ENCODE results near the gene CCM2L.
A peak's percentile ranks its signal among the peaks of the same experiment; 100 is the strongest.

The CCM2L gene

DNA sequence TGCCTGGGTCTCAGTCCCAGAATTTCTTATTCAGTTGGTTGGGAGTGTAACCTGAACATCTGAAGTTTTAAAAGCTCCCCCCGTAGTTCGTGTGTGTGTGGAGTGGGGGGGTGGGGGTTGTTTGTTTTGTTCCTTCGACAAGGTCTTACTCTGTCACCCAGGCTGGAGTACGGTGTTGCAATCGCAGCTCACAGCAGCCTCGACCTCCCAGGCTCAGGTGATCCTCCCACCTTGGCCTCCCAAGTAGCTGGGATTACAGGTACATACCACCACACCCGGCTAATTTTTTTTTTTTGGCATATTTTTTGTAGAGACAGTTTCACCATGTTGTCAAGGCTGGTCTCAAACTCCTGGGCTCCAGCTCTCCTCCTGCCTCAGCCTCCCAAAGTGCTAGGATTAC is 3.1 kb downstream of the CCM2L start:
- TF ChIP-seq, protein P1, sequence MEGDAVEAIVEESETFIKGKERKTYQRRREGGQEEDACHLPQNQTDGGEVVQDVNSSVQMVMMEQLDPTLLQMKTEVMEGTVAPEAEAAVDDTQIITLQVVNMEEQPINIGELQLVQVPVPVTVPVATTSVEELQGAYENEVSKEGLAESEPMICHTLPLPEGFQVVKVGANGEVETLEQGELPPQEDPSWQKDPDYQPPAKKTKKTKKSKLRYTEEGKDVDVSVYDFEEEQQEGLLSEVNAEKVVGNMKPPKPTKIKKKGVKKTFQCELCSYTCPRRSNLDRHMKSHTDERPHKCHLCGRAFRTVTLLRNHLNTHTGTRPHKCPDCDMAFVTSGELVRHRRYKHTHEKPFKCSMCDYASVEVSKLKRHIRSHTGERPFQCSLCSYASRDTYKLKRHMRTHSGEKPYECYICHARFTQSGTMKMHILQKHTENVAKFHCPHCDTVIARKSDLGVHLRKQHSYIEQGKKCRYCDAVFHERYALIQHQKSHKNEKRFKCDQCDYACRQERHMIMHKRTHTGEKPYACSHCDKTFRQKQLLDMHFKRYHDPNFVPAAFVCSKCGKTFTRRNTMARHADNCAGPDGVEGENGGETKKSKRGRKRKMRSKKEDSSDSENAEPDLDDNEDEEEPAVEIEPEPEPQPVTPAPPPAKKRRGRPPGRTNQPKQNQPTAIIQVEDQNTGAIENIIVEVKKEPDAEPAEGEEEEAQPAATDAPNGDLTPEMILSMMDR (IDR thresholded peaks at IDR 0.05; ENCODE audit: control insufficient read depth, extremely low read depth, insufficient read depth): no peak
- no peak for DNase-seq (ENCODE audit: low read depth)
- H3K4me3 ChIP-seq (ENCODE audit: low read depth, low read length): no peak overlapping the region

DNA sequence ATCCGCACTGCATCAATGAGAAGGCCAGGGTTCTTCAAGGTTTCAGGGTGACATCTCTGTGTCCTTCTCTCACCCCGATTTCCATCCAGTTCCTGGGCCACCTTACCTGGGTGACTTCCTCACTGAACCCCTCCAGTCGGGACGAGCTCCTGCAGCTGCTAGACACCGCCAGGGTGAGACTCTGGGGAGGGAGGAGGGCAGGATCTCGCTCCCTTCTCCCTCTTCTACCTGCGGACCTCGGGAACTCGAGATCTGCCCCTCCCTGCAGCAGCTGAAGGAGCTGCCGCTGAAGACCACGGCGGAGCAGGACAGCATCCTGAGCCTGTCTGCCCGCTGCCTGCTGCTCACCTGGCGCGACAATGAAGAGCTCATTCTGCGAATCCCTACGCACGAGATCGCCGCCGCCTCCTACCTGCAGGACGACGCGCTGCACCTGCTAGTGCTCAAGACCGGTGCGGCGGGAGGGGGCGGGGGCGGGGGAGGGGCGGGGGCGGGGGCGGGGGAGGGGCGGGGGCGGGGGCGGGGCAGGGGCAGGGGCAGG is 7.5 kb downstream of the CCM2L start:
- DNase-seq (ENCODE audit: low read depth): peak; percentile 63

DNA sequence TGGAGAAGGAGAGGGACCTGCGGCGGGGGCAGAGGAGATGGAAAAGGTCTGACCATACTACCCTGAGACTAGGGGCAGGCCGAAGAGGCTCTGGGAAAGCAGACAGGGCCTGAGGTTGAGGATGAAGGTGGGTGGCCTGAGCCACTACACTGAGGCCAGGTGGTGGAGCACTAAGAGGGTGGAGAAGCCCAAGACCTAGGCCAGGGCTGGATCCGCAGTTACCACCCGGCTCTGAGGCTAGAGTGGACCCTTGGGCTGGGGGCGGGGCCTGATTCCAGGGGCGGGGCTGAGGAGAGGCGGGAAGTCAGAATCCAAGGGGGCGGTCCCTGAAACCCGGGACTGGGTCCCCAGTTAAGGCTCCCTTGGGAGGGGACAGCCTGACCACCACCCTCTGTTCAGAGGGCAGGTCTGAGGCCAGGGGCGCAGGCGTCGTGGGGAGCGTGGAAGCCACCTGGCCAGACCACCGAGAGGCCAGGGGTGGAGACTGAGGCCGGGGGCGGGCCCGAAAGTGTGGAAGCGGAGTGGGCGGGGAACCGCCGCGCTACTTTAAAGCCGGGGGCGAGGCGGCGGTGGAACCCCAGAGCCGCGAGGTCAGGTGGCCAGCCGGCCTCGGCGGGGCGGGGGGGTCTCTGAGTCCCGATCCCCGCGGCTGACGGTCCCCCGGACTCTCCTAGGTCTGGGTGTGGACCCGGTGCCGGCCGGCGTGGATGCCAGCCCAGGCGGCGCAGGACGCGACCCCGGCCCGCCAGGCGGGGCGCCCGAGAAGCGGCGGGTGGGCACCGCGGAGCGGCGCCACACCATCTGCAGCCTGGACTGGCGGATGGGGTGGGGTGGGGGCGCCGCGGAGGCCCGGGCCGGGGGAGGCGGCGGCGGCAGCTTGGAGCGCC is 8.3 kb downstream of the CCM2L start:
- H3K4me3 ChIP-seq (ENCODE audit: low read depth, low read length): peak overlapping the region; percentile 51
- peak; percentile 33 for DNase-seq (ENCODE audit: low read depth)
- TF ChIP-seq, protein P1 (IDR thresholded peaks at IDR 0.05; ENCODE audit: control insufficient read depth, extremely low read depth, insufficient read depth): no peak

More for the DNA sequence above, 7.5 kb downstream of the CCM2L start:
- H3K4me3 ChIP-seq (ENCODE audit: low read depth, low read length): peak overlapping the region; percentile 12; the same call in 1 of the 2 replicates
- TF ChIP-seq, protein P1 (IDR thresholded peaks at IDR 0.05; ENCODE audit: control insufficient read depth, extremely low read depth, insufficient read depth): peak; percentile 79

DNA sequence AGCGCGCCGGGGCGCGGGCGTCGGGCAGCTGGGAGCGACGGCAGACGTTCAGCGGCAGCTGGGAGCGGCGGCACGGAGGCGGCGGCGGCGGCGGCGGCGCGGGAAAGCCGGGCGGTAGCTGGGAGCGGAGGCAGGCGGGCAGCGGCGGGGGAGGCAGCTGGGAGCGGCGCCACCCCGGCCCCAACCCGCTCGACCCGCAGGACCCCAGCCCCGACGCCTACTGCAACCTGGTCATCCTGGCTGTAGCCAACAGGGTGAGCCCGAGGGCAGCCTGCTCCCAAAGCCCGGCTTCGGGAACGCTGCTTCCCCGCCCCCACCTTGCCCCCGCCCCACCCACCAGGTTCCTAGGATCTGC is 8.9 kb downstream of the CCM2L start:
- no peak overlapping the region for H3K4me3 ChIP-seq (ENCODE audit: low read depth, low read length)
- DNase-seq (ENCODE audit: low read depth): no peak
- TF ChIP-seq, protein P1 (IDR thresholded peaks at IDR 0.05; ENCODE audit: control insufficient read depth, extremely low read depth, insufficient read depth): peak; percentile 29; the same call in 1 of the 2 replicates

DNA sequence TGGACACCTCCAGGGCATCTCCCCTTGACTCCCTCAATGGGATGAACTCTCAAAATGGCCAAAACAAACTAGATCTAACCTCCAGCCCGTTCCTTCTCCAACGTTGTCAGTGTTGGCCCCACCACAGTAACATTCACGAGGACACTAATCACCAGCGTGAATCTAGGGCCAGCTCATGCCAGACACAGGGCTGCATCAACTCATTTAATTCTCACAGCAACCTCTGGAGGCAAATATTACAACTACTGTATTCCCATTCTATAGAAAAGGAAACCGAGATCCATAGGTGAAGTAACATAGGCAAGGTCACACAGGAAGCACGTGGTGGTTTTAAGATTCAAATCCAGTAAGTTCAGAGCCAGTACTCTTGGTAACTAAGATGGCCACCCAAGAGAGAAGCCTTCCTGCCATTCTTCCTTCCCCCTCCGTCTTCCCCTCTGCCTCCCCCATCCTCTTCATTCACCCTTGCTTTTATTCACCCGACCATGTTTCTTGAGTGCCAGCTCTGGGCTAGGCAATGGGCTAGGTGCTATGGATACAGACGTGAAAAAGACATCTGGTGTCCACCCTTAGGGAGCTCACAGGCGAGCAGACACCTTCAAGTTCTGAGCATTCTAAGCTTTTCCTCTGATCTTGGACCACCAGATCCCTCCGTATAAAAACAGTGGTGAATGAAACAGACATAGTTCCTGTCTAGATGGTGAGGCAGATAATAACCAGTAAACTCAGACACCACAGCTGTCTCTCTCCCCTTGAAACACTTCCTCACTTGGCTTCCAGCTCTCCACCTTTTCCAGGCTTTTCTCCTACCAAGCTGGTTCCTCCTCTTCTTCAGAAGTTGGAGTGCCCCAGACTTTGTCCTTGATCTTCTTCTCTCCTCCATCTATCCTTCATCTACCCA is 9.6 kb downstream of the CCM2L start:
- TF ChIP-seq, protein P1 (IDR thresholded peaks at IDR 0.05; ENCODE audit: control insufficient read depth, extremely low read depth, insufficient read depth): no peak
- H3K4me3 ChIP-seq (ENCODE audit: low read depth, low read length): no peak overlapping the region
- no peak for DNase-seq (ENCODE audit: low read depth)

DNA sequence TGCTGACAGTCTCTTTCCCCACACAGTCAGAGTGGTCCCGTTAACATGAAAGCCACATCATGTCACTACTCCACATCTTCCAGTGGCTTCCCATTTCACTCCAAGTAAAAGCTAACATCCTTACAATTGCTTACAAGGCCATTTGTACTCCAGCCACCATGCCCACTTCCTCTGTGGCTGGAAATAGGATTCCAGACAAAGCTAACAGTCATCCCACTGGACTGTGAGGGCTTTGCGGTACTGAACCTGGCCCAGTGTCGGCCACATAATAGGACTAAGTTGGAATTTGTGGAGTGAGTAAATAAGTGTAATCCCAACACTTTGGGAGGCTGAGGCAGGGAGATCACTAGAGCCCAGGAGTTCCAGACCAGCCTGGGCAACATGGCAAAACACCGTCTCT is 10.9 kb downstream of the CCM2L start:
- H3K4me3 ChIP-seq (ENCODE audit: low read depth, low read length): no peak overlapping the region
- TF ChIP-seq, protein P1 (IDR thresholded peaks at IDR 0.05; ENCODE audit: control insufficient read depth, extremely low read depth, insufficient read depth): no peak
- DNase-seq (ENCODE audit: low read depth): no peak
